NCI-H526 (cell line): Measurements from ENCODE around the gene NPB.

Source experiments
- DNase-seq, 2 experiments: peaks; one replicate each; lab custom pipeline; 2025; lab: John Stamatoyannopoulos, UW

NPB gene

GRCh38 chr17:81902023-81902652 lies at the start of gene NPB:
TSS of gene NPB (plus strand) at chr17:81902238. CDS start at chr17:81902278, 40 bp downstream.
- peak in 1 of 2 experiments; percentile 63 for DNase-seq

GRCh38 chr17:81854974-81855774 lies 46.9 kb upstream of the NPB start:
- DNase-seq: peak in 1 of 2 experiments; percentile 29

DNA sequence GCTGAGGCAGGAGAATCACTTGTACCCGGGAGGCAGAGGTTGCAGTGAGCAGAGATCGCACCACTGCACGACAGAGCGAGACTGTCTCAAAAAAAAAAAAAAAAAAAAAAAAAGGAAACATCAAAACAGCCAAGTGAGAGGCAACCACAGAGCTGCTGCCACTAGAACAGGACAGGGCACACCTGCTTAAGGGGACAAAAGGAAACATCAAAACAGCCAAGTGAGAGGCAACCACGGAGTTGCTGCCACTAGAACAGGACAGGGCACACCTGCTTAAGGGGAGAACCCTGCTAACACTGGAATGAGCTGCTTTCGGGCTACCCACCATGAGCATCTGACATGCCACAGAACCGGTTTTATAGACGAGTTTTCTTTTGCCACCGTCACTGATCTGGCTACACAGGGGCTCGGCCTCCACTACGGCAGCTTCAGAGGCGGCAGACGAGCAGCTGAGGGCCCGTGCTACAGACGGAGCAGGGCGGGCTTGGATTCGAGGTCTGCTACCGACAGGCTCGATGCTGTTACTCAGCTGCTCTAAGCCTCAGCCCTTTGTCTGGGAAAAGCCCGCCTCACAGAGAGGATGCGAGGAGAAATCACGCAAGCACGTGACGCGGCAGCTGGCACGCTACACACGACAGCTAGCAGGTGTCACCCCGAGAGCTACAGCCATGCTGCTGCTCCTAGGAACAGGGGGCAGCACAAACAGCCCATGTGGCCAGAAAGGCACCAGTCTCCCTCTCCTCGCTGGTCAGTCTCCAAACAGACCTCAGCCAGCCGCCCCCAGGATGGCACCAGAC lies 43.7 kb upstream of the NPB start:
- DNase-seq: peak in 1 of 2 experiments; percentile 59

GRCh38 chr17:81858967-81859905 lies 42.8 kb upstream of the NPB start:
- DNase-seq: no peak

DNA sequence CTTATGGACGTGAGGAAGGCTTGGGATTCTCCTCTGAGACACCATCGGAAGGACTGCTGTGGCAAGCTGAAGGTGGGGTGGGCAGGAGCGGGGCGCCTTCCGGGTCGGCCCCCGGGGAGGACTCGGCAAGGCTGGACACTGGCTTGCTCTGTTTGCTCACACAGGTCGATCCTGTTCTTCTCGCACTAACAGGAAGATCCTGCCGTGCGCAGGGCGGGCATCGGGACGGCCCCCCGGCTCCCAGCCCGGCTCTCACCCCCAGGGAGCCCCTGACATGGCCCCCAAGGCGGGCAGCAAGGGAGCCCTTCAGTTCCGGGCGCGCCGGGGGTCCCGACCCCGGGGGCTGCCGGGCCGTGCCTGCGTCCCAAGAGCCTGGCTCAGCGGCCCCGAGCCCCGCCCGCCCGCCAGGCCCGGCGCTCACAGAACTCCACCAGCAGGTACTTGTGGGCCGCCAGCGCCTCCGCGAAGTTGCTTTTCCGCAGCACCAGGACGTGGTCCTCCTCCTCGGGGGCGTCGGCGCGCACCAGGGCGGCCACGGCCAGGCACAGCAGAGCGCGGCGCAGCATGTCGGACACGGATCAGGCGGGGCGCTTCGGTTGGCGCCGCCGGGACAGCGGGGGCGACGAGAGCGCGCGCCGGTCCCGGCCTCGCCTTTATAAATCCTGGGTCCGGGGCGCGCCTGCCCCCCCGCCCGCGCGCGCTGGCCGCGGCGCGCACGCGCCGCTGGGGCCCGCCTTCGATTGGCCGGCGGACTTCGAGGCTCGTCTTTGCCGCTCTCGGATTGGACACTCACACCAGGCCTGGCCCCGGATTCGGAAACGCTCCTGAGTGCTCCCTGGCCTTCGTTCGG lies 41.9 kb upstream of the NPB start, which contains the start of gene P4HB:
Gene P4HB, minus strand, starts transcription at position 630 of the 850 bp plus-strand sequence. Its CDS starts 64 bp downstream, at position 566.
- peak in 1 of 2 experiments; percentile 47 for DNase-seq

- peak; percentile 100 for DNase-seq
These were observed 41.1 kb upstream of the NPB start for GRCh38 chr17:81860756-81861568.

GRCh38 chr17:81863123-81863675 lies 38.8 kb upstream of the NPB start:
- DNase-seq: no peak

- no peak for DNase-seq
These were observed 37.9 kb upstream of the NPB start for GRCh38 chr17:81863833-81864768.

DNA sequence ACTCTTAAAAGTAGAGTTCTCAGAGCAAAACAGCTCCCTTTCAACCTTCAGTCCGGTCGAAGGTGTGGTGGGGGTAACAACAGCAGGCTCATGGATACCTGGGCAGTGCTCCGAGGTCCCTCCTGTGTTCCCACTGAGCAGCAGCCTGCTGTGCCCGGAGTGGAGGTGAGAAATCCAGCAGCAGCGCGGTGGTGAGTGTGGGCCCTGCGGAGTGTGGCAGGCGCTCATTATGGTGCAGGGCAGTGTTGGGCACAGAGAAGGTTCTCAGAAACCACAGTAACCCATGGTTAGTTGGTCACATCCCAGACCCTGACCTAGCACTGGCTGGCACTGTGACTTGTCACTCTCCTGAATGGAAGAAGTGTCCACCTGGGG lies 36.7 kb upstream of the NPB start:
- DNase-seq: no peak

- DNase-seq: peak in 1 of 2 experiments; percentile 23
These were observed 36.2 kb upstream of the NPB start for GRCh38 chr17:81865733-81866439.

GRCh38 chr17:81866440-81867169 lies 35.4 kb upstream of the NPB start:
- no peak for DNase-seq

- DNase-seq: peak in 1 of 2 experiments; percentile 54
These were observed 34.7 kb upstream of the NPB start for GRCh38 chr17:81867170-81867990.

DNA sequence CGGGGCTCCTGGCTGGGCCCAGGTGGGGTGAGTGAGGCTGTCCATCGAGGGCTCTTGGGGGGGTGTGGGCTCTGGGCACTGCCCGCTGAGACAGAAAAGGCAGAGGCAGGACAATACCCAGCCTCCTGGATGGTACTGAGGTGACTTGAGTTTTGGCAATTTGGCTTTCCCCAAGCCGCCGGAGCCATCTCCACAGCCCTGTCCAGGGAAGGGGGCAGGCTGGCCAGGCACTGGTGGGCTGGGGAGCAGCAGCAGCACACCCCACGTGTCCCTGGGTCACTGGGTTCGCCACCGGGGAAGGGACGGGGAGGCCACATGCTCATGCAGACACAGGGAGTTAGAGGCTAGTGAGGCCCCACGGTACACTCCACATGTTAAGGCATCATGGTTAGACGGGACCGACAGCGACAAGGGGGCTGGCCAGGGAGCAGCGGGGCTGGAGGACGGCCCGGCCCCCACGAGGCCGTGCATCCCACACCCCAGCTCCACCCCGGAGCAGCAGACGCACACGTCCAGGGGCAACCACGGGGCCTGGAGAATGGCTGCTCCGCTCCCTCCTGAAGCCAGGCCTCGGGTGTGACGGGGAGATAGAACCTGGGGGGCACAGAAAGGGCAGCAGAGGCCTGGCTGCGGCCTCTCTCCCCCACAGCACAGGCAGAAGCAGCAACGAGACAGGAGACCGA lies 33.9 kb upstream of the NPB start:
- no peak for DNase-seq

DNA sequence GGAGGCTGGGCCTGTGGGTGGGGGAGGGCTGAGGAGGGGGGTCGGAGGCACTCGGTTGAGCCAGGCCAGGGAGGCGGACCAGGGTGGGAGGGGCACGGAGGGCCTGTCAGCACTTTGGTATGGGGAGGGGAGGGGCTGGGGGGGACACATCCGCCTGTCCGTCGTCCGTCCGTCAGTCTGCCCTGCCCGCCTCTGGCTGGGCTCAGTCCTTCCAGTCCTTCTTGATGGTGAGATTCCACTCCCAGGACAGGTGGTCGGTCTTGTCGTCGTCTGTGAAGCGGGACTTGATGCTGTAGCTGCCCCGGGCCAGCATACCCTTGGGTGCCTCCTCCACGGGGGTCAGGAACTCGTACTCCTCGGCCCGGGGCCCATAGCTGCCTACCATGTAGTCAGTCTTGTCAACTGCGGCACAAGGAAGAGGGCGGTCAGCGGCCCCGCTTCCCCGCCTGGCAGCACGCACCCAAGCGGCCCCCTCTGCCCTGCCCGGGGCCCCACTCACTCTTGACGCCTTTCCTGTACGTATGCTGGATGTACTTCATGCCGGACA lies 33.3 kb upstream of the NPB start:
- DNase-seq: peak in 1 of 2 experiments; percentile 41
